Calu3 (cell line): ENCODE measurements around the gene C16orf89. TPM values are rescaled to one million over a fixed set of nuclear protein-coding genes. Genes with fewer than 3 reads are reported as not detected.
"Not testable (repeated sequence)": the region's sequence is repeated elsewhere in the genome, so short reads cannot be mapped to it uniquely, and the experiment has no call there.

Experiments
- Bru-seq: library from RNA; stranded (reverse); fragments of 400-500 nt; gene quantifications from one replicate; lab custom pipeline; 2021; lab: Mats Ljungman, UMichigan
- BruChase-seq, 2 experiments: library from RNA; stranded (reverse); fragments of 400-500 nt; gene quantifications; one replicate each; lab custom pipeline; 2021; lab: Mats Ljungman, UMichigan
- BruUV-seq: library from RNA; stranded (reverse); fragments of 400-500 nt; replicated peaks from 2 replicates; lab custom pipeline; 2021; lab: Mats Ljungman, UMichigan
- CTCF ChIA-PET: fragments of 300-600 bp; sonication (Branson Sonifier 250); formaldehyde crosslinking; loops from one replicate; lab custom pipeline; 2022; ENCODE audit warnings: antibody characterized with exemption; lab: Charles Lee
- DNase-seq: peaks from one replicate; pipeline ENCODE4 v3.0.0; 2022
- H3K27ac Mint-ChIP-seq: one replicate; pipeline ENCODE4 v1.8.0; 2022; ENCODE audit warnings: mixed read lengths; ENCODE audit not compliant: unreplicated experiment
- H3K27me3 Mint-ChIP-seq: one replicate; pipeline ENCODE4 v1.8.0; 2022; ENCODE audit warnings: mixed read lengths; ENCODE audit not compliant: unreplicated experiment
- H3K36me3 Mint-ChIP-seq: one replicate; pipeline ENCODE4 v1.8.0; 2022; ENCODE audit warnings: mild to moderate bottlenecking, moderate library complexity, mixed read lengths; ENCODE audit not compliant: insufficient read depth, unreplicated experiment
- H3K4me1 Mint-ChIP-seq: one replicate; pipeline ENCODE4 v1.8.0; 2022; ENCODE audit warnings: mild to moderate bottlenecking, low read depth, mixed read lengths; ENCODE audit not compliant: unreplicated experiment
- H3K4me3 Mint-ChIP-seq: one replicate; pipeline ENCODE4 v1.8.0; 2022; ENCODE audit warnings: mild to moderate bottlenecking, low read depth, moderate library complexity, mixed read lengths; ENCODE audit not compliant: unreplicated experiment
- H3K9me3 Mint-ChIP-seq: one replicate; pipeline ENCODE4 v1.8.0; 2022; ENCODE audit warnings: low read depth, mixed read lengths; ENCODE audit not compliant: unreplicated experiment
- intact Hi-C: fragments of 100-400 bp; cut with micrococcal nuclease; formaldehyde crosslinking; loops from one replicate; pipeline ENCODE4 v1.10.0; 2022; ENCODE audit not compliant: unreplicated experiment
- long read RNA-seq: library from polyadenylated mRNA; stranded (forward); transcript quantifications from one replicate; pipeline ENCODE4 v2.0.0, GENCODE V29; 2022
- total RNA-seq: library from RNA; stranded (reverse); gene quantifications from 2 replicates; pipeline ENCODE4 v1.2.3, GENCODE V29; 2022
- TF ChIP-seq, protein P1 (sequence below): fragments of 200-600 bp; IDR thresholded peaks from one replicate; pipeline ENCODE4 v1.8.0; 2022; ENCODE audit warnings: antibody characterized with exemption; ENCODE audit not compliant: unreplicated experiment

The C16orf89 gene
- total RNA-seq (not detected in 2 replicates), Bru-seq, nascent RNA (not detected), BruChase-seq, experiment 1, labeled RNA remaining after a 6-hour chase (not detected), BruChase-seq, experiment 2, labeled RNA remaining after a 2-hour chase (not detected)
- long read RNA-seq = 0 reads

DNA sequence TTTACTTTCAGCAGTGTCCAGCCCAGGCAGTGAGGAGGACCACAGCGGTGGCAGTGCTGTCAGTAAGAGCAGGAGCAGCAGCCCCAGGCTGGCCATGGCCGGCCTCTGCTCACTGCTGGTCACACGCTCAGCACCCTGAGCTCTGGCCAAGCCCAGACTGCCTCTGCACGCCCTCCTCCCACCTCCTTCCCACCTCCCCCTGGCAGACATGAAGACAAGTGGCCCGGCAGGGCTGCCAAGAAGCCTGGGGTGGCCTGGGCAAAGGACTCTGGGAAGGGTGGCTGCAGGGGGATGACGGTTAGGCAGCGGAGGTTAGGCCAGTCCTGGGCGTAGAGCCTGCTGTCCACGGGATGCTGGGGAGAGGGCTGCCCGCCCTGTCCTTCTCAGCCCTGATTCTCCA, at the start of gene C16orf89:
Gene C16orf89 (minus strand): TSS at position 144 of the 400 bp plus-strand sequence. CDS start 48 bp downstream, at position 96.
- TF ChIP-seq, protein P1, sequence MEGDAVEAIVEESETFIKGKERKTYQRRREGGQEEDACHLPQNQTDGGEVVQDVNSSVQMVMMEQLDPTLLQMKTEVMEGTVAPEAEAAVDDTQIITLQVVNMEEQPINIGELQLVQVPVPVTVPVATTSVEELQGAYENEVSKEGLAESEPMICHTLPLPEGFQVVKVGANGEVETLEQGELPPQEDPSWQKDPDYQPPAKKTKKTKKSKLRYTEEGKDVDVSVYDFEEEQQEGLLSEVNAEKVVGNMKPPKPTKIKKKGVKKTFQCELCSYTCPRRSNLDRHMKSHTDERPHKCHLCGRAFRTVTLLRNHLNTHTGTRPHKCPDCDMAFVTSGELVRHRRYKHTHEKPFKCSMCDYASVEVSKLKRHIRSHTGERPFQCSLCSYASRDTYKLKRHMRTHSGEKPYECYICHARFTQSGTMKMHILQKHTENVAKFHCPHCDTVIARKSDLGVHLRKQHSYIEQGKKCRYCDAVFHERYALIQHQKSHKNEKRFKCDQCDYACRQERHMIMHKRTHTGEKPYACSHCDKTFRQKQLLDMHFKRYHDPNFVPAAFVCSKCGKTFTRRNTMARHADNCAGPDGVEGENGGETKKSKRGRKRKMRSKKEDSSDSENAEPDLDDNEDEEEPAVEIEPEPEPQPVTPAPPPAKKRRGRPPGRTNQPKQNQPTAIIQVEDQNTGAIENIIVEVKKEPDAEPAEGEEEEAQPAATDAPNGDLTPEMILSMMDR = no peak
- no peaks in the 10 kb centered on the region for H3K9me3 Mint-ChIP-seq
- no peak within 1 kb of the TSS for H3K27ac Mint-ChIP-seq
- intact Hi-C loops = no loop called here
- BruUV-seq = no TSS peak
- H3K4me3 Mint-ChIP-seq = no peak within 1 kb of the TSS
- H3K4me1 Mint-ChIP-seq = peaks cover 9% of the 10 kb centered on the region
- H3K36me3 Mint-ChIP-seq = no peaks in the 10 kb centered on the region
- no peak for DNase-seq
- CTCF ChIA-PET = no interaction called here
- H3K27me3 Mint-ChIP-seq = peaks cover 73% of the 10 kb centered on the region

- BruUV-seq, H3K27ac Mint-ChIP-seq, CTCF ChIA-PET, DNase-seq, H3K36me3 Mint-ChIP-seq, H3K4me1 Mint-ChIP-seq, H3K4me3 Mint-ChIP-seq, intact Hi-C loops, H3K9me3 Mint-ChIP-seq: not testable (repeated sequence)
- H3K27me3 Mint-ChIP-seq = peaks cover 34% of the 10 kb centered on the region
Observed at GRCh38 chr16:5110933-5111332, 45.2 kb upstream of the C16orf89 start.

DNA sequence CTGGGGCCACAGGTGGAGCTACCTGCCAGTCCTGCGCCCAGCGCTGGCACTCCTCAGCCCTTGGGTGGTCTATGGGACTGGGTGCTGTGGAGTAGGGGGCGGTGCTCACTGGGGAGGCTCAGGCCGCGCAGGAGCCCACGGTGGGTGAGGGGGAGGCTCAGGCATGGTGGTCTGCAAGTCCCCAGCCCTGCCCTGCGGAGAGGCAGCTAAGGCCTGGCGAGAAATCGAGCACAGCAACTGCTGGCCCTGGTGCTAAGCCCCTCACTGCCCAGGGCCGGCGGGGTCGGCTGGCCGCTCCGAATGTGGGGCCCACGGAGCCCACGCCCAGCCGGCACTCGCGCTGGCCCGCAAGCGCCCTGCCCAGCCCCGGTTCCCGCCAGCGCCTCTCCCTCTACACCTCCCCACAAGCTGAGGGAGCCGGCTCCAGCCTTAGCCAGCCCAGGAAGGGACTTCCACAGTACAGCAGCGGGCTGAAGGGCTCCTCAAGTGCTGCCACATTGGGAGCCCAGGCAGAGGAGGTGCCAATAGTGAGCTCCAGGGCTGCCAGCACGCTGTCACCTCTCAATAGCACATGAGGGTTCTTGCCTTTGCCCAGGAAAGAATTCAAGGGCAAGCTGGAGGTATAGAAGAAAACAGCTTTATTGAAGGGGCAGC, 42.9 kb upstream of the C16orf89 start:
- no peak overlapping the region for H3K4me3 Mint-ChIP-seq
- H3K9me3 Mint-ChIP-seq = no peaks in the 10 kb centered on the region
- intact Hi-C loops = no loop called here
- no TSS peak for BruUV-seq
- CTCF ChIA-PET = no interaction called here
- H3K4me1 Mint-ChIP-seq = no peaks in the 10 kb centered on the region
- peaks cover 13% of the 10 kb centered on the region for H3K27me3 Mint-ChIP-seq
- no peak for DNase-seq
- TF ChIP-seq, protein P1 = no peak
- H3K27ac Mint-ChIP-seq = no peak overlapping the region
- no peaks in the 10 kb centered on the region for H3K36me3 Mint-ChIP-seq

GRCh38 chr16:5105039-5105438, 39.3 kb upstream of the C16orf89 start:
- H3K4me1 Mint-ChIP-seq, BruUV-seq, intact Hi-C loops, H3K36me3 Mint-ChIP-seq, CTCF ChIA-PET, H3K9me3 Mint-ChIP-seq, H3K4me3 Mint-ChIP-seq, DNase-seq, H3K27ac Mint-ChIP-seq: not testable (repeated sequence)
- peaks cover 37% of the 10 kb centered on the region for H3K27me3 Mint-ChIP-seq

DNA sequence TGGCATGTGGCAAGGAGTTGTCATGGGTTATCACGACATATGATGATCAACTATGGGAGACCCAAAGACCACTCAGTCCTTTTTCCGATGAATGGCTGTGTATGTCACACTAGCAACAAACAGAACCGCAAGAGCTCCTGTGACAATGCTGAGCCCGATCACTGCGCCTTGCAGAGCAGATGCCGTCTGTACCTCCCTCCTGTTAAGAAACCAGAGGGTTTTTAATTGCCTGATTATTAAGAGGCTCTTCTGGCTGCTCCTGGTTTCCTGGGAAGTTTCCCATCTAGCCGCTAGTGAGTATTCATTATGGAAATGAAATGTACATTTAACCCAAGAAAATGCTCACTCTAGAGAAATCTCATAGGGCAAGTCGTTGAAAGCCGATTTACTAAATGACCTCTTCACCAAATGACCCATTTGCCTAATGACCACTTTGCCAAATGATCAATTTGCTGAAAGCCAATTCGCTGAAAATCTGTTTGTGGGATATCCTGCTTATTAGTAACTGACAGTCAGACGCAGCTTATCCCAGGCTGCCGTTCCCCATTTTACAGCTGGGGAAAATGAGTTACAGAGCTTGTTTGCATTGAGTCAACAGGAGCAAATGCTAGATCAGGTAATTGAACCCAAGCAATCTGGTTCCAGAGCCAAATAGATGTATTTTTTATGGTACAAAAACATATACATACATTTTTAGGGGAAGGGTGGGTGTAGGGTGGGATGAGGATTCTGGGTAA, 37.7 kb upstream of the C16orf89 start:
- H3K27ac Mint-ChIP-seq, DNase-seq, BruUV-seq, CTCF ChIA-PET, H3K9me3 Mint-ChIP-seq, H3K36me3 Mint-ChIP-seq, intact Hi-C loops, H3K4me1 Mint-ChIP-seq, H3K4me3 Mint-ChIP-seq: not testable (repeated sequence)
- H3K27me3 Mint-ChIP-seq = peaks cover 37% of the 10 kb centered on the region

GRCh38 chr16:5099174-5099573, 33.4 kb upstream of the C16orf89 start:
- intact Hi-C loops = loop anchor here (10.0 kb wide), 1 partner anchor 144 kb away; the partner anchor contains the start of gene SEC14L5
- not testable (repeated sequence) for H3K27ac Mint-ChIP-seq, DNase-seq, H3K9me3 Mint-ChIP-seq, BruUV-seq
- H3K4me1 Mint-ChIP-seq = peaks cover 12% of the 10 kb centered on the region
- peak overlapping the region; percentile 83 for H3K4me3 Mint-ChIP-seq
- CTCF ChIA-PET = interaction anchor here (1.2 to 1.4 kb wide), 2 partner anchors 17 to 517 kb away, joined by 3 to 5 read pairs; no protein-coding TSS in a partner anchor
- peaks cover 24% of the 10 kb centered on the region for H3K36me3 Mint-ChIP-seq
- H3K27me3 Mint-ChIP-seq = peaks cover 37% of the 10 kb centered on the region

DNA sequence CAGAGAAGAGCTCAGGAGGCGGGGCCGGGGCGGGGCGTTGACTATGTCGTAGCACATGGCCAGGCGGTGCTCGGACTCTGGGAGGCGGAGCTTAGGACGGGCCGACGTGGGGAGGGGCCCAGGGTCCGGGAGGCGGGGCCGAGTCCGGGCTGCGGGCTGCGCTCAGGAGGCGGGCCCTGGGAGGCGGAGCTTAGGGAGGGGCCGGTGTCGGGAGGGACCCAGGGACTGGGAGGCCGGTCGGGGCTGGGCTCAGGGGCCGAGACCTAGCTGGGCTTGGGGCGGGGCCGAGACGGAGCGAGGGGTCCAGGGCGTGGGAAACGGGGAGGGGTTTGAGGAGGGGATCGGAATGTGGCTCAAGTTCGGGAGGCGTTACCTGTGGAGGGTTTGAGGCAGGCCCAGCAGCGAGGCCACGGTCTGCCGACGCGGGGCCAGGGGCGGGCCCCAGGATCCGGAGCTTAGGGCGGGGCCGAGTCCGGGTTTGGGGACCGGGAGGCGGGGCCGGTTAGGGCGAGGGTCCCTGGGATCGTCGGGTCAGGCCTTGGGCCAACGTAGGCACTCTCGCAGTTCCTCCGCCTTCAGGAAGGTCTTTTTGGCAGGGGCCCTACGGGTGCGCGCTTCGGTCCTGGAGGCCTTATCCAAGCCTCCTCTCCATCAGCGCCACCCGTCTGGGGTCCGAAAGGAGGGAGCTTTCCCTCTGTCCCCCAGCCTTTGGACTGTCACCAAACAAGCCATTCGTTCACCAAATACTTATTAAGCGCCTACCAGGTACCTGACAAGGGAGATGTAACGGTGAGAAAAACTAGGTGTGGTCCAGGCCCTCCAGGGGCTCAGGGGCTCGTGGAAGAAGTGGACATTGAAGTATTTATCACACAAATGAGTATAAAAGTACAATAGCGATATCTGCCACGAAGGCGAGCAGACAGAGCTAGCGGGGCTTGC, 32.7 kb upstream of the C16orf89 start:
- intact Hi-C loops = loop anchor here (10.0 kb wide), 1 partner anchor 144 kb away; the partner anchor contains the start of gene SEC14L5
- H3K9me3 Mint-ChIP-seq, BruUV-seq: not testable (repeated sequence)
- peaks cover 12% of the 10 kb centered on the region for H3K4me1 Mint-ChIP-seq
- H3K4me3 Mint-ChIP-seq = peak overlapping the region; percentile 83
- H3K27ac Mint-ChIP-seq = peak overlapping the region; percentile 86
- H3K27me3 Mint-ChIP-seq = peaks cover 33% of the 10 kb centered on the region
- CTCF ChIA-PET = interaction anchor here (0.6 to 1.4 kb wide), 8 partner anchors 14 to 1545 kb away, joined by 3 to 5 read pairs (median 3); partner anchors contain the start of genes ANKS3, DNAAF8 and MGRN1
- peak; percentile 74 for DNase-seq
- H3K36me3 Mint-ChIP-seq = peaks cover 28% of the 10 kb centered on the region
